KG1 (cell line): Measurements from ENCODE around the gene ZNF708.
A peak's percentile ranks its signal among the peaks of the same experiment; 100 is the strongest.
"Not testable (repeated sequence)": the region's sequence is repeated elsewhere in the genome, so short reads cannot be mapped to it uniquely, and the experiment has no call there.

Experiments used
- DNase-seq: peaks from one replicate; lab custom pipeline; 2025; lab: John Stamatoyannopoulos, UW

Gene ZNF708

GRCh38 chr19:21328885-21329605 is at the start of gene ZNF708:
Gene ZNF708, minus strand, starts transcription at chr19:21329410. Its CDS starts 198 bp downstream, at chr19:21329212.
- DNase-seq, result peak; percentile 80

- DNase-seq, result no peak
Observed at GRCh38 chr19:21362291-21362690, 33.1 kb upstream of the ZNF708 start.

GRCh38 chr19:21358768-21359451 is 29.7 kb upstream of the ZNF708 start, which contains the start of gene ZNF738:
Gene ZNF738, plus strand, starts transcription at chr19:21359000. Its CDS starts 141 bp downstream, at chr19:21359141.
- peak; percentile 64 for DNase-seq

- no peak for DNase-seq
Observed at GRCh38 chr19:21352830-21353229, 23.6 kb upstream of the ZNF708 start.

- DNase-seq, result not testable (repeated sequence)
Observed at GRCh38 chr19:21344841-21345240, 15.6 kb upstream of the ZNF708 start.

GRCh38 chr19:21335721-21336120 is 6.5 kb upstream of the ZNF708 start:
- no peak for DNase-seq

GRCh38 chr19:21328406-21328805 is 804 bp downstream of the ZNF708 start:
- DNase-seq, result no peak

- DNase-seq, result no peak
Observed at GRCh38 chr19:21326169-21326568, 3.0 kb downstream of the ZNF708 start.

GRCh38 chr19:21323000-21323399 is 6.2 kb downstream of the ZNF708 start:
- DNase-seq, result no peak

- DNase-seq, result no peak
Observed at GRCh38 chr19:21322528-21322927, 6.7 kb downstream of the ZNF708 start.

GRCh38 chr19:21321996-21322395 is 7.2 kb downstream of the ZNF708 start:
- DNase-seq, result no peak

- DNase-seq, result no peak
Observed at GRCh38 chr19:21321134-21321533, 8.1 kb downstream of the ZNF708 start.

GRCh38 chr19:21317821-21318220 is 11.4 kb downstream of the ZNF708 start:
- no peak for DNase-seq

- no peak for DNase-seq
Observed at GRCh38 chr19:21314676-21315075, 14.5 kb downstream of the ZNF708 start.

GRCh38 chr19:21312807-21313206 is 16.4 kb downstream of the ZNF708 start:
- DNase-seq, result not testable (repeated sequence)

GRCh38 chr19:21308773-21309172 is 20.4 kb downstream of the ZNF708 start:
- no peak for DNase-seq

GRCh38 chr19:21306881-21307479 is 22.2 kb downstream of the ZNF708 start:
- not testable (repeated sequence) for DNase-seq

GRCh38 chr19:21293768-21294167 is 35.4 kb downstream of the ZNF708 start:
- not testable (repeated sequence) for DNase-seq

- DNase-seq, result no peak
Observed at GRCh38 chr19:21269813-21270212, 59.4 kb downstream of the ZNF708 start.

GRCh38 chr19:21264891-21265290 is 64.3 kb downstream of the ZNF708 start:
- DNase-seq, result no peak

GRCh38 chr19:21264416-21264815 is 64.8 kb downstream of the ZNF708 start:
- no peak for DNase-seq

GRCh38 chr19:21260848-21261381 is 68.3 kb downstream of the ZNF708 start:
- not testable (repeated sequence) for DNase-seq
